GM06990 (cell line): ENCODE data around the gene HYDIN.

Experiments
- DNase-seq: peaks from one replicate; pipeline ENCODE4 v3.0.0-alpha.2; 2011; ENCODE audit not compliant: insufficient read length; ENCODE audit errors: extremely low read depth
- H3K27me3 ChIP-seq: replicated peaks from 2 replicates; pipeline ENCODE4 v1.6.0; 2011; ENCODE audit warnings: low read length; ENCODE audit not compliant: control insufficient read depth, insufficient read depth
- H3K36me3 ChIP-seq: 2 replicates; pipeline ENCODE4 v1.5.1; 2011; ENCODE audit warnings: low read length; ENCODE audit not compliant: control insufficient read depth, insufficient read depth
- H3K4me3 ChIP-seq: replicated peaks from 2 replicates; pipeline ENCODE4 v1.5.1; 2011; ENCODE audit warnings: low read depth, mild to moderate bottlenecking, control low read depth, low read length
- CTCF ChIP-seq: IDR thresholded peaks from 2 replicates; pipeline ENCODE4 v1.5.1; 2011; ENCODE audit warnings: low read length, control low read depth, mild to moderate bottlenecking, inconsistent platforms; ENCODE audit not compliant: insufficient read depth, poor library complexity, severe bottlenecking

The HYDIN gene

GRCh38 chr16:70770291-70770625 is 460.3 kb downstream of the HYDIN start:
- no peak for TF ChIP-seq CTCF
- no peak for DNase-seq
- Histone ChIP-seq H3K4me3 (no peak overlapping the region), H3K27me3 (no peaks in the 10 kb centered on the region), H3K36me3 (peaks cover 30% of the 10 kb centered on the region)

DNA sequence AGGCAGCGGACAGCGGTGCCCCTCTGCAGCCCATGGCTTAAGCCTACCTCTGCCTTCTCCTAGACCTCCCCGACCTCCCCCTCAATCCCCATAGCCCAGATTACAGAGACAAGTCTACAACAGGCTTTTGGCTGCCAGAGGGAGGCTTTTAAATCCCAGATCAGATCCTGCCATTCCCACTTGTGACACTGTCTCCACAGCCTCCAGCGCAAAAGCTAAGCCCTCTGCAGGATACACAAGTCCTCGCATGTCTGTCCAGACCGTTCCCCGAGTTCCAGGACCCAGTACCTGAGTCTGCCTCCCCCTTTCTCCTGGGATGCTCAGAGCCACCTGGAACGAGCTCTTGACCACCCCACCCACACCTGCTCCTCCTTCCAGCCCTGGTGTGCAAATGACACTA is 460.8 kb downstream of the HYDIN start:
- Histone ChIP-seq H3K4me3 (no peak overlapping the region), H3K36me3 (peaks cover 30% of the 10 kb centered on the region), H3K27me3 (no peaks in the 10 kb centered on the region)
- no peak for DNase-seq
- no peak for TF ChIP-seq CTCF

GRCh38 chr16:70769131-70769530 is 461.4 kb downstream of the HYDIN start:
- H3K36me3 ChIP-seq = peaks cover 30% of the 10 kb centered on the region
- H3K4me3 ChIP-seq = no peak overlapping the region
- no peak for DNase-seq
- no peak for TF ChIP-seq CTCF
- H3K27me3 ChIP-seq = no peaks in the 10 kb centered on the region

- no peaks in the 10 kb centered on the region for H3K27me3 ChIP-seq
- H3K36me3 ChIP-seq = peaks cover 28% of the 10 kb centered on the region
- DNase-seq = no peak
- TF ChIP-seq CTCF = no peak
- H3K4me3 ChIP-seq = no peak overlapping the region
These were observed 462.3 kb downstream of the HYDIN start for GRCh38 chr16:70768203-70768580.

- no peaks in the 10 kb centered on the region for H3K27me3 ChIP-seq
- H3K36me3 ChIP-seq = peaks cover 33% of the 10 kb centered on the region
- DNase-seq = no peak
- no peak overlapping the region for H3K4me3 ChIP-seq
- no peak for TF ChIP-seq CTCF
These were observed 462.9 kb downstream of the HYDIN start for GRCh38 chr16:70767377-70768202.

DNA sequence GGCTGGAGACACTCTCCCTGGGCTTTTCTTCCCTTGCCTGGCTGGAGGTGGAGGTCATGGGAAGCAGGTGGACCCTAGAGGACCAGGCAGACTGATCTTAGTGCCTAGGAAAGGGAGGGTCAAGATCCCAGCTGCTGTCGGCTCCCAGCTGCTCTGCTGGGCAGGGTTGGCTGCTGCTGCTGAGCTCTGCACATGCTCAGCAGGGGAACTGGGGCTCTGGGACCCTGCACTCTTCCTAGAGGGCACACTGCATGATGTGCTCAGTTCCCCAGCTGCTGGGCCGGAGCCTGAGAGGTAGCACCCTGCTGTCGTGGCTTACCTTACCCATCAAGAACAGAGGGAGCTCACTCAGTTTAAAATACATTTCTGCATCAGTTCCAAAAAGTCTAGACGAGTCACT is 463.9 kb downstream of the HYDIN start:
- Histone ChIP-seq H3K4me3 (no peak overlapping the region), H3K27me3 (no peaks in the 10 kb centered on the region), H3K36me3 (peaks cover 28% of the 10 kb centered on the region)
- no peak for TF ChIP-seq CTCF
- no peak for DNase-seq
